H1 (cell line): ENCODE measurements around the gene UNK. TPM values are rescaled to one million over a fixed set of nuclear protein-coding genes. Genes with fewer than 3 reads are reported as not detected.

Experiments
- BCL11A ChIP-seq, 2 experiments: IDR thresholded peaks; one replicate each; pipeline ENCODE4 v1.6.1; 2011; ENCODE audit warnings: low read depth in 2 of 2, low read length in 2 of 2, mild to moderate bottlenecking in 2 of 2
- CBX5 ChIP-seq: fragments of 300-800, 300-1000 bp; sonication (generic); IDR thresholded peaks from 2 replicates; pipeline ENCODE4 v1.7.1; 2016; ENCODE audit warnings: antibody characterized with exemption, low read length, low read depth
- CHD1 ChIP-seq: IDR thresholded peaks from 2 replicates; pipeline ENCODE4 v1.6.1; 2012; ENCODE audit warnings: low read depth, low read length, improper control_type of control experiment
- CREB1 ChIP-seq: IDR thresholded peaks from 2 replicates; pipeline ENCODE4 v1.6.1; 2012; ENCODE audit warnings: inconsistent platforms
- CTBP2 ChIP-seq: IDR thresholded peaks from 2 replicates; pipeline ENCODE4 v1.7.0; 2011; ENCODE audit warnings: borderline replicate concordance, mild to moderate bottlenecking, moderate library complexity, mixed read lengths, low read length; ENCODE audit not compliant: insufficient read depth, insufficient read length
- EP300 ChIP-seq, 2 experiments: IDR thresholded peaks; 1 replicate in 1 of 2; 2 replicates in 1 of 2; pipeline ENCODE4 v1.6.1; 2011 to 2012; ENCODE audit warnings: low read depth in 2 of 2, low read length in 2 of 2, mild to moderate bottlenecking in 2 of 2, borderline replicate concordance in 1 of 2, inconsistent platforms in 1 of 2, moderate library complexity in 1 of 2
- FOSL1 ChIP-seq: IDR thresholded peaks from 2 replicates; pipeline ENCODE4 v1.6.1; 2011; ENCODE audit warnings: mild to moderate bottlenecking, low read depth, low read length, moderate library complexity; ENCODE audit not compliant: insufficient read depth
- GABPA ChIP-seq: IDR thresholded peaks from 2 replicates; pipeline ENCODE4 v1.6.1; 2011; ENCODE audit warnings: mild to moderate bottlenecking, low read length, moderate library complexity, borderline replicate concordance; ENCODE audit not compliant: insufficient read depth
- JUN ChIP-seq: IDR thresholded peaks from 2 replicates; pipeline ENCODE4 v1.6.1; 2011; ENCODE audit warnings: low read depth, mild to moderate bottlenecking, improper control_type of control experiment, low read length
- KDM4A ChIP-seq: IDR thresholded peaks from one replicate; pipeline ENCODE4 v1.7.1; 2012; ENCODE audit warnings: low read depth, mild to moderate bottlenecking, moderate library complexity, low read length, inconsistent platforms; ENCODE audit not compliant: severe bottlenecking
- NANOG ChIP-seq: IDR thresholded peaks from 2 replicates; pipeline ENCODE4 v1.6.1; 2011; ENCODE audit warnings: low read length, low read depth, mild to moderate bottlenecking, inconsistent platforms; ENCODE audit not compliant: insufficient read depth, poor library complexity, severe bottlenecking
- POLR2A ChIP-seq, 2 experiments: IDR thresholded peaks; 1 replicate in 1 of 2; 2 replicates in 1 of 2; pipeline ENCODE4 v1.6.1; 2011; ENCODE audit warnings: low read depth in 2 of 2, low read length in 2 of 2, mild to moderate bottlenecking in 2 of 2; ENCODE audit errors: control extremely low read depth in 1 of 2
- RAD21 ChIP-seq, 2 experiments: IDR thresholded peaks in 1 of 2; conservative IDR thresholded peaks in 1 of 2; 2 replicates each; pipeline ENCODE4 v1.6.1; 2011; ENCODE audit warnings: low read depth in 2 of 2, low read length in 2 of 2, improper control_type of control experiment in 1 of 2, inconsistent platforms in 1 of 2, mild to moderate bottlenecking in 1 of 2, moderate library complexity in 1 of 2
- RFX5 ChIP-seq: IDR thresholded peaks from 2 replicates; pipeline ENCODE4 v1.6.1; 2011; ENCODE audit warnings: low read depth, low read length, improper control_type of control experiment, borderline replicate concordance
- TCF12 ChIP-seq: IDR thresholded peaks from 2 replicates; pipeline ENCODE4 v1.6.1; 2011; ENCODE audit warnings: low read depth, mild to moderate bottlenecking, low read length
- YY1 ChIP-seq: IDR thresholded peaks from 2 replicates; pipeline ENCODE4 v1.6.1; 2011; ENCODE audit warnings: low read depth, mild to moderate bottlenecking, low read length
- ZNF274 ChIP-seq: IDR thresholded peaks from 2 replicates; pipeline ENCODE4 v1.7.0; 2012; ENCODE audit warnings: low read length, borderline replicate concordance; ENCODE audit errors: extremely low read depth
- polyA plus RNA-seq, 7 experiments: library from polyadenylated mRNA; depleted of rRNA in 3 of 7; stranded (reverse) in 5 of 7; unstranded in 2 of 7; fragments of >200 nt in 5 of 7; fragments of 200-250 nt in 2 of 7; gene quantifications; 1 replicate in 5 of 7; 2 replicates in 1 of 7; 4 replicates in 1 of 7; pipeline versions ENCODE4 v1.2.1 to v1.2.3, GENCODE V29; 2011 to 2013; ENCODE audit warnings: missing spikeins in 2 of 7, mixed read lengths in 2 of 7
- total RNA-seq: library from RNA; stranded (reverse); fragmentation: NEBNext Ultra II Directional; extraction: Animal tissue kit (Norgen Biotek cat#: 25700); gene quantifications from 2 replicates; pipeline ENCODE4 v1.2.1, GENCODE V29; 2021
- TF ChIP-seq, protein P1 (sequence below), 3 experiments: IDR thresholded peaks; 1 replicate in 2 of 3; 2 replicates in 1 of 3; pipeline versions ENCODE4 v1.5.1 to v1.6.1; 2011; ENCODE audit warnings: low read length in 3 of 3, mild to moderate bottlenecking in 3 of 3, inconsistent platforms in 2 of 3, low read depth in 1 of 3, moderate library complexity in 1 of 3; ENCODE audit not compliant: insufficient read depth in 1 of 3; ENCODE audit errors: control extremely low read depth in 1 of 3
- TF ChIP-seq, protein P2 (sequence below): IDR thresholded peaks from 2 replicates; pipeline ENCODE4 v1.6.1; 2012; ENCODE audit warnings: inconsistent platforms

The UNK gene
- total and polyA plus RNA-seq, 2 of the 8 experiments (the other 6 are each of a cell fraction or from before 2014, with no cell fraction given), result 24.2 to 33.3 TPM

- TF ChIP-seq CBX5 (no peak), EP300 (IDR thresholded peaks at IDR 0.05; ENCODE audit: borderline replicate concordance in 1 of 2, low read depth in 2 of 2, low read length in 2 of 2) (0 out of 3 replicates have a peak, but pooled peaks of 1 of the 2 experiments have one; percentile 13), KDM4A (peak; percentile 52), GABPA (peak; percentile 53; the same call in 1 of the 2 replicates), CREB1 (peak; percentile 37; the same call in 1 of the 2 replicates), JUN (no peak), TCF12 (no peak), FOSL1 (no peak), RAD21 (IDR thresholded peaks at IDR 0.05 in 1 of 2, conservative IDR thresholded peaks at IDR 0.05 in 1 of 2; ENCODE audit: low read depth in 2 of 2, low read length in 2 of 2) (peak; percentile 27 to 52; a peak in 3 of 4 replicates), CHD1 (no peak), CTBP2 (peak; percentile 77), NANOG (peak; percentile 3), BCL11A (IDR thresholded peaks at IDR 0.05; ENCODE audit: low read depth in 2 of 2, low read length in 2 of 2) (no peak), POLR2A (IDR thresholded peaks at IDR 0.05; ENCODE audit: control extremely low read depth in 1 of 2, low read depth in 2 of 2, low read length in 2 of 2) (peak in 1 of 2 experiments; percentile 60; a peak in 2 of 3 replicates), YY1 (peak; percentile 71), ZNF274 (no peak), RFX5 (no peak)
- TF ChIP-seq, protein P1, sequence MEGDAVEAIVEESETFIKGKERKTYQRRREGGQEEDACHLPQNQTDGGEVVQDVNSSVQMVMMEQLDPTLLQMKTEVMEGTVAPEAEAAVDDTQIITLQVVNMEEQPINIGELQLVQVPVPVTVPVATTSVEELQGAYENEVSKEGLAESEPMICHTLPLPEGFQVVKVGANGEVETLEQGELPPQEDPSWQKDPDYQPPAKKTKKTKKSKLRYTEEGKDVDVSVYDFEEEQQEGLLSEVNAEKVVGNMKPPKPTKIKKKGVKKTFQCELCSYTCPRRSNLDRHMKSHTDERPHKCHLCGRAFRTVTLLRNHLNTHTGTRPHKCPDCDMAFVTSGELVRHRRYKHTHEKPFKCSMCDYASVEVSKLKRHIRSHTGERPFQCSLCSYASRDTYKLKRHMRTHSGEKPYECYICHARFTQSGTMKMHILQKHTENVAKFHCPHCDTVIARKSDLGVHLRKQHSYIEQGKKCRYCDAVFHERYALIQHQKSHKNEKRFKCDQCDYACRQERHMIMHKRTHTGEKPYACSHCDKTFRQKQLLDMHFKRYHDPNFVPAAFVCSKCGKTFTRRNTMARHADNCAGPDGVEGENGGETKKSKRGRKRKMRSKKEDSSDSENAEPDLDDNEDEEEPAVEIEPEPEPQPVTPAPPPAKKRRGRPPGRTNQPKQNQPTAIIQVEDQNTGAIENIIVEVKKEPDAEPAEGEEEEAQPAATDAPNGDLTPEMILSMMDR (IDR thresholded peaks at IDR 0.05; ENCODE audit: control extremely low read depth in 1 of 3, insufficient read depth in 1 of 3, low read depth in 1 of 3, low read length in 3 of 3), result peak; percentile 92 to 97 (median 95)
- TF ChIP-seq, protein P2, sequence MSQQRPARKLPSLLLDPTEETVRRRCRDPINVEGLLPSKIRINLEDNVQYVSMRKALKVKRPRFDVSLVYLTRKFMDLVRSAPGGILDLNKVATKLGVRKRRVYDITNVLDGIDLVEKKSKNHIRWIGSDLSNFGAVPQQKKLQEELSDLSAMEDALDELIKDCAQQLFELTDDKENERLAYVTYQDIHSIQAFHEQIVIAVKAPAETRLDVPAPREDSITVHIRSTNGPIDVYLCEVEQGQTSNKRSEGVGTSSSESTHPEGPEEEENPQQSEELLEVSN, result no peak; the same call in 1 of the 2 replicates
These were observed 42.9 kb downstream of the UNK start (continued) for GRCh38 chr17:75827308-75828075.
